GM23338 (cell line): ENCODE data around the gene MMADHC. TPM values are rescaled to one million over a fixed set of nuclear protein-coding genes. Genes with fewer than 3 reads are reported as not detected.

ENCODE experiments used
- ETS1 ChIP-seq: IDR thresholded peaks from 2 replicates; pipeline ENCODE4 v1.6.1; 2016; ENCODE audit warnings: antibody characterized with exemption
- EZH2 ChIP-seq: fragments of 200-600 bp; sonication (generic); IDR thresholded peaks from one replicate; pipeline ENCODE4 v1.8.0; 2017; ENCODE audit warnings: antibody characterized with exemption, mild to moderate bottlenecking, low read depth; ENCODE audit not compliant: unreplicated experiment
- EZH2phosphoT487 ChIP-seq: fragments of 200-600 bp; sonication (generic); IDR thresholded peaks from one replicate; pipeline ENCODE4 v1.8.1; 2018; ENCODE audit warnings: antibody characterized with exemption; ENCODE audit not compliant: unreplicated experiment
- JUNB ChIP-seq: IDR thresholded peaks from one replicate; pipeline ENCODE4 v1.6.1; 2016; ENCODE audit warnings: antibody characterized with exemption; ENCODE audit not compliant: unreplicated experiment
- NANOG ChIP-seq: IDR thresholded peaks from 2 replicates; pipeline ENCODE4 v1.6.1; 2016; ENCODE audit warnings: antibody characterized with exemption, borderline replicate concordance
- POLR2AphosphoS5 ChIP-seq: IDR thresholded peaks from 2 replicates; pipeline ENCODE4 v1.6.1; 2016; ENCODE audit warnings: antibody characterized with exemption, low read depth
- REST ChIP-seq: IDR thresholded peaks from one replicate; pipeline ENCODE4 v1.6.1; 2018; ENCODE audit warnings: antibody characterized with exemption; ENCODE audit not compliant: unreplicated experiment
- STAT1 ChIP-seq: IDR thresholded peaks from one replicate; pipeline ENCODE4 v1.6.1; 2016; ENCODE audit warnings: antibody characterized with exemption; ENCODE audit not compliant: unreplicated experiment
- ZNF114 ChIP-seq: fragments of 250-450 bp; sonication (Bioruptor Pico); IDR thresholded peaks from 2 replicates; pipeline ENCODE4 v1.5.0; 2020; ENCODE audit warnings: mild to moderate bottlenecking, moderate library complexity
- ZNF331 ChIP-seq: fragments of 250-450 bp; sonication (Bioruptor Pico); IDR thresholded peaks from 2 replicates; pipeline ENCODE4 v1.5.0; 2020; ENCODE audit warnings: low read depth, mild to moderate bottlenecking, moderate library complexity
- ZNF462 ChIP-seq: fragments of 250-450 bp; sonication (Bioruptor Pico); IDR thresholded peaks from 2 replicates; pipeline ENCODE4 v1.5.0; 2020; ENCODE audit warnings: mild to moderate bottlenecking, moderate library complexity
- polyA plus RNA-seq: library from polyadenylated mRNA; unstranded; fragments of >200 nt; fragmentation: Nextera tagmentation; extraction: Ambion mirVana; gene quantifications from 2 replicates; pipeline ENCODE4 v1.2.1, GENCODE V29; 2016
- total RNA-seq: library from RNA; depleted of rRNA; stranded (reverse); fragments of >200 nt; shearing (Covaris generic); gene quantifications from 2 replicates; pipeline ENCODE4 v1.2.3, GENCODE V29; 2014

MMADHC gene
- total and polyA plus RNA-seq, 2 experiments from 2014 or later, result 135 to 163 TPM

- TF ChIP-seq ZNF462 (CRISPR knock-in tag) (no peak), ZNF331 (CRISPR knock-in tag) (no peak), EZH2 (no peak), JUNB (no peak), STAT1 (no peak), NANOG (no peak), ETS1 (no peak), REST (no peak), EZH2phosphoT487 (no peak), POLR2AphosphoS5 (no peak), ZNF114 (CRISPR knock-in tag) (no peak)
Observed at GRCh38 chr2:149534674-149535073, 52.9 kb downstream of the MMADHC start (continued).
